ENCODE measurements around the gene ZNF275.

ZNF275 gene

DNA sequence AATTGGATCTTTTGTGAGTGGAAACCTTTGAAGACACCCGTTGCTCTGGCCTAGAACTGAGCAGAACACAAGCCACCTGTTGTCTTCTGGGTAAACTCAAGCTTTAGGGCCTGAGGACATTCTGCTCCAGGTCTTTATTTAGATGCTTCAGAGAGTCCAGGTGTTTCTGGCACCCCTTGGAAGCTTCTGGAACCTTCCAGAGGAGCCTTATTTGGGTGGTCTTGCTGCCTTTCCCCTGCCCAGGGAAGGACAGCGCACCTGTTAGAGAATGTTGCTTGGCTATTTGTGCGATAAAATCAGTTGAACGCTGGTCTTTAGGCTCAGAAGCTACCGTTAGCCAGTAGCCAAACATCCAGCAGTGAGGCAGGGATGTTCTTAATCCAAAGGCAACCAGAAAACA lies 3.0 kb downstream of the ZNF275 start:
- H3K27ac Mint-ChIP-seq, result no peak overlapping the region
- no peaks in the 10 kb centered on the region for H3K9me3 Mint-ChIP-seq
- H3K4me3 Mint-ChIP-seq, result no peak overlapping the region

GRCh38 chrX:153338836-153339235 lies 4.9 kb downstream of the ZNF275 start:
- Mint-ChIP-seq H3K9me3 (no peaks in the 10 kb centered on the region), H3K27ac (peak overlapping the region; percentile 8), H3K4me1 (ENCODE audit: low read depth) (peaks cover 81% of the 10 kb centered on the region), H3K27me3 (no peaks in the 10 kb centered on the region), H3K36me3 (ENCODE audit: low read depth) (peaks cover 54% of the 10 kb centered on the region), H3K4me3 (peak overlapping the region; percentile 18)

More for the DNA sequence above, 3.0 kb downstream of the ZNF275 start:
- peaks cover 67% of the 10 kb centered on the region for H3K4me1 Mint-ChIP-seq (ENCODE audit: low read depth)
- no peaks in the 10 kb centered on the region for H3K27me3 Mint-ChIP-seq
- H3K36me3 Mint-ChIP-seq (ENCODE audit: low read depth), result peaks cover 39% of the 10 kb centered on the region

DNA sequence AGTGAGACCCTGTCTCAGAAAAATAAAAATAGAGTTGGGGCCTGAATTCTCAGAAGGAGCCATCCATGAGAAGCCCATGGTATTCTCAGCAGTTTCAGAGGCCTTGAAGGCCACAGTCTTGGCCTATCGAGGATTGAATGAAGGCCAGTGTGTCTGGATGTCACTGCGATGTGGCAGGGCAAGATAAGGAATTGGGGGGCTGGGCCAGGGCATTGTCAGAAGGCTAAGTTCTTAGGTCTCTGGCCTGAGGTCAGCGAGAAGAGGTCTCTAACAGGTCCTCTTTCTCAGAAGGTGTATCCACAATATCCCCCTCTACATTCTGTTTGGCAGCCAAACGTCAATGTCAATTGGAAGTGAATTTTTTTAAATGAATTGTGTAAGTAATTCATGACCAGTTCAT lies 5.7 kb downstream of the ZNF275 start:
- Mint-ChIP-seq H3K4me3 (no peak overlapping the region), H3K4me1 (ENCODE audit: low read depth) (peaks cover 86% of the 10 kb centered on the region), H3K36me3 (ENCODE audit: low read depth) (peaks cover 62% of the 10 kb centered on the region), H3K27ac (no peak overlapping the region), H3K27me3 (no peaks in the 10 kb centered on the region), H3K9me3 (no peaks in the 10 kb centered on the region)

- no peaks in the 10 kb centered on the region for H3K9me3 Mint-ChIP-seq
- no peak overlapping the region for H3K27ac Mint-ChIP-seq
- no peak overlapping the region for H3K4me3 Mint-ChIP-seq
- no peaks in the 10 kb centered on the region for H3K27me3 Mint-ChIP-seq
- peaks cover 83% of the 10 kb centered on the region for H3K4me1 Mint-ChIP-seq (ENCODE audit: low read depth)
- H3K36me3 Mint-ChIP-seq (ENCODE audit: low read depth), result peaks cover 66% of the 10 kb centered on the region
Measured at GRCh38 chrX:153340111-153340510, 6.2 kb downstream of the ZNF275 start.

GRCh38 chrX:153342762-153343558 lies 9.0 kb downstream of the ZNF275 start:
- Mint-ChIP-seq H3K4me1 (ENCODE audit: low read depth) (peaks cover 55% of the 10 kb centered on the region), H3K36me3 (ENCODE audit: low read depth) (peaks cover 74% of the 10 kb centered on the region), H3K27ac (peak overlapping the region; percentile 86)

GRCh38 chrX:153343674-153344073 lies 9.7 kb downstream of the ZNF275 start:
- Mint-ChIP-seq H3K4me3 (peak overlapping the region; percentile 49), H3K27ac (peak overlapping the region; percentile 74), H3K9me3 (no peaks in the 10 kb centered on the region), H3K27me3 (no peaks in the 10 kb centered on the region), H3K4me1 (ENCODE audit: low read depth) (peaks cover 48% of the 10 kb centered on the region), H3K36me3 (ENCODE audit: low read depth) (peaks cover 72% of the 10 kb centered on the region)

More at GRCh38 chrX:153342762-153343558, 9.0 kb downstream of the ZNF275 start:
- H3K9me3 Mint-ChIP-seq, result no peaks in the 10 kb centered on the region
- peak overlapping the region; percentile 23 for H3K4me3 Mint-ChIP-seq
- no peaks in the 10 kb centered on the region for H3K27me3 Mint-ChIP-seq

- no peak overlapping the region for H3K4me3 Mint-ChIP-seq
- H3K9me3 Mint-ChIP-seq, result no peaks in the 10 kb centered on the region
- H3K27ac Mint-ChIP-seq, result no peak overlapping the region
- no peaks in the 10 kb centered on the region for H3K27me3 Mint-ChIP-seq
- peaks cover 19% of the 10 kb centered on the region for H3K4me1 Mint-ChIP-seq (ENCODE audit: low read depth)
- peaks cover 64% of the 10 kb centered on the region for H3K36me3 Mint-ChIP-seq (ENCODE audit: low read depth)
Measured at GRCh38 chrX:153347530-153347929, 13.6 kb downstream of the ZNF275 start.

DNA sequence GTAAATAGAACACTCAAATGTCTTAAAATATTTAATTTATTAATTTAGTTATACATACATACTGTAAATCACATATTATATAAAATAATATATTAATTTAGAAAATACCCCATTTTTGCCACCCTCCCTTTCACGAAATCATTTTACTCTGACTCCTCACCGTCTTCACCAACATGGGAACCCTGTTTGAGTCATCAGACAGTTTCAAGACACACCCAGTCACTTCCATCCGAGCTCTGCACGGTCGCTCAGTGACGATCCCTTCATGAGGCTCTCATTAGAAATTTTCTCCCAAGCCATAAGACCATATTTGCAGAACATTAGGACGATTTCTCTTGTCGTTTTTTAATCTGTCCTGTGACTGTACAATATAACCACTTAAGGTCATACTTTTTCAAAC lies 14.5 kb downstream of the ZNF275 start:
- no peak overlapping the region for H3K4me3 Mint-ChIP-seq
- peaks cover 58% of the 10 kb centered on the region for H3K36me3 Mint-ChIP-seq (ENCODE audit: low read depth)
- H3K27ac Mint-ChIP-seq, result no peak overlapping the region

DNA sequence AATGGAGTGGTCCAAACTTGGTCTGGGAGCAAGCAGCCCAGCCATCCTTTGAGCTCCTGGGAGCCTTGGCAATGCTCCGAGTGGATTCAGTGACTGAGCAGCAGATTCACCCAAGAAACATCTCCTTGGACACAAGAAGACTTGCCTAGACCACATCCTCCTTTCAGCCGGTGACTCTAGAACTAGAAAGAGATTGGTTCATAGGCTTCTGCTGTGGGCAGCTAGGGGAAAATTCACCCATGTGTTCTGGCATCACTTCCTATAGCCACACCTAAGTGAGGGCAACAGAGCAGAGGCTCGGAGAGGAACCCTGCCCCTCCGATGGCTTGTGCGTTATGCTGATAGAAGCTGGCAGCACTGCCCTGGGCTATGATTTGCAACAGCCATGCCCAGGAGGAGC lies 16.0 kb downstream of the ZNF275 start:
- Mint-ChIP-seq H3K36me3 (ENCODE audit: low read depth) (peaks cover 43% of the 10 kb centered on the region), H3K4me3 (no peak overlapping the region), H3K4me1 (ENCODE audit: low read depth) (no peaks in the 10 kb centered on the region), H3K9me3 (no peaks in the 10 kb centered on the region), H3K27ac (no peak overlapping the region), H3K27me3 (no peaks in the 10 kb centered on the region)

More for the DNA sequence above, 14.5 kb downstream of the ZNF275 start:
- H3K27me3 Mint-ChIP-seq, result no peaks in the 10 kb centered on the region
- no peaks in the 10 kb centered on the region for H3K9me3 Mint-ChIP-seq
- peaks cover 10% of the 10 kb centered on the region for H3K4me1 Mint-ChIP-seq (ENCODE audit: low read depth)

DNA sequence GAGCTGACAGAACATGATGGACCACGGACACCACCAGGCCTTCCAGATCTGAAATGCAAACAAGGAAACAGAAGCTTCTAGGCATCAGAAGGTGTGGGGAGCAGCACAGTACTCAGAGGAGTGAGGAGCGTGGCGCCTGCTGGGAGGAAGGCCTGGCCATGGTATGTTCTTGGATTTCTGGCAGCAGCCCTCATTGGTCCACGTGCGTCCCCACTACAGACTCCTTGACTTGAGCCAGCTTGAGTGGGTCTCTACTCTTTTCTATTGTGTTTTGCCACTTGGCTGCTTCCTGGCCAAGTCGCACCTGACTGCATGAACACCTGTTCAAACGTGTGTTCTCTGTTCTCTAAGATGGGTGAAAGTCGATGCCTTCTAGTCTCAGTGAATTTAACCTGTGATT lies 18.0 kb downstream of the ZNF275 start:
- peaks cover 30% of the 10 kb centered on the region for H3K36me3 Mint-ChIP-seq (ENCODE audit: low read depth)

GRCh38 chrX:153352858-153353257 lies 18.9 kb downstream of the ZNF275 start:
- H3K9me3 Mint-ChIP-seq, result no peaks in the 10 kb centered on the region
- H3K36me3 Mint-ChIP-seq (ENCODE audit: low read depth), result peaks cover 26% of the 10 kb centered on the region
- no peak overlapping the region for H3K27ac Mint-ChIP-seq
- H3K4me1 Mint-ChIP-seq (ENCODE audit: low read depth), result no peaks in the 10 kb centered on the region
- no peaks in the 10 kb centered on the region for H3K27me3 Mint-ChIP-seq
- H3K4me3 Mint-ChIP-seq, result no peak overlapping the region

More for the DNA sequence above, 18.0 kb downstream of the ZNF275 start:
- Mint-ChIP-seq H3K4me1 (ENCODE audit: low read depth) (no peaks in the 10 kb centered on the region), H3K27ac (no peak overlapping the region), H3K4me3 (no peak overlapping the region), H3K9me3 (no peaks in the 10 kb centered on the region), H3K27me3 (no peaks in the 10 kb centered on the region)

DNA sequence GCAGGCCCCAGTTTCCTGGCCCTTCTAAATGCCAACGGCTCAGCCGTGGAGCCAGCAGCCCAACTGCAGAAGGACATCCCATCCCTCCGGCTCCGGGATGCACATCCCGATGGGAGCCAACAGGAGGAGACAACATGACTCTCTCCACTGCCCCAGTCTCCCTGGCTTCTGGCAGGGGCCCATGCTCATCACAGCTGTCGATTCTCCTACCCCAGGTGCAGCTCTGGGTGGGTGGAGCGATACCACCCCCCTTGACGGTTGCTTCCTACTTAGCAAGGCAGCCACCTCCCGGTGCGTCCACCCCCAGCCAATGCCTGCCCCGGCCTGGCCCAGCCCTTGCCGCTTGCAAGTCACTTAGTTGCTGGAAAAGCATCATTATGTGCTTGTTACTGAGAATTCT lies 19.5 kb downstream of the ZNF275 start:
- no peak overlapping the region for H3K27ac Mint-ChIP-seq

DNA sequence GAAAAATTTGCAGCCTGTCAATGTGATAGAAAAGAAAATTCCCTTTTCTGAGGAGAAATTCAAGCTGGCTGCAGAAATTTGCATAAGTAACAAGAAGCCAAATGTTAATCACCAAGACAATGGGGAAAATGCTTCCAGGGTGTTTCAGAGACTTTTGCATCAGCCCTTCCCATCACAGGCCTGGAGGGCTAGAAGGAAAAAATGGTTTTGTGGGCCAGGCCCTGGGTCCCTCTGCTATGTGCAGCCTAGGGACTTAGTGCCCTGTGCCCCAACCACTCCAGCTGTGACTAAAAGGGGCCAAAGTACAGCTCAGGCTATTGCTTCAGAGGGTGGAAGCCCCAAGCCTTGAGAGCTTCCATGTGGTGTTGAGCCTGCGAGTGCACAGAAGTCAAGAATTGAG lies 23.9 kb downstream of the ZNF275 start:
- no peaks in the 10 kb centered on the region for H3K9me3 Mint-ChIP-seq
- H3K27me3 Mint-ChIP-seq, result no peaks in the 10 kb centered on the region
- no peaks in the 10 kb centered on the region for H3K4me1 Mint-ChIP-seq (ENCODE audit: low read depth)
- no peak overlapping the region for H3K27ac Mint-ChIP-seq
- H3K36me3 Mint-ChIP-seq (ENCODE audit: low read depth), result peaks cover 6% of the 10 kb centered on the region
- no peak overlapping the region for H3K4me3 Mint-ChIP-seq

More for the DNA sequence above, 19.5 kb downstream of the ZNF275 start:
- Mint-ChIP-seq H3K27me3 (no peaks in the 10 kb centered on the region), H3K9me3 (no peaks in the 10 kb centered on the region), H3K4me3 (no peak overlapping the region), H3K36me3 (ENCODE audit: low read depth) (peaks cover 22% of the 10 kb centered on the region), H3K4me1 (ENCODE audit: low read depth) (no peaks in the 10 kb centered on the region)

- H3K4me1 Mint-ChIP-seq (ENCODE audit: low read depth), result no peaks in the 10 kb centered on the region
- H3K36me3 Mint-ChIP-seq (ENCODE audit: low read depth), result peaks cover 6% of the 10 kb centered on the region
- H3K27me3 Mint-ChIP-seq, result no peaks in the 10 kb centered on the region
- H3K27ac Mint-ChIP-seq, result no peak overlapping the region
- H3K4me3 Mint-ChIP-seq, result no peak overlapping the region
- H3K9me3 Mint-ChIP-seq, result no peaks in the 10 kb centered on the region
Measured at GRCh38 chrX:153361781-153362397, 27.9 kb downstream of the ZNF275 start.

- H3K36me3 Mint-ChIP-seq (ENCODE audit: low read depth), result no peaks in the 10 kb centered on the region
- no peaks in the 10 kb centered on the region for H3K9me3 Mint-ChIP-seq
- H3K4me1 Mint-ChIP-seq (ENCODE audit: low read depth), result peaks cover 3% of the 10 kb centered on the region
- H3K4me3 Mint-ChIP-seq, result no peak overlapping the region
- peaks cover 6% of the 10 kb centered on the region for H3K27me3 Mint-ChIP-seq
- H3K27ac Mint-ChIP-seq, result no peak overlapping the region
Measured at GRCh38 chrX:153365670-153366069, 31.7 kb downstream of the ZNF275 start.
